ENCODE data around the gene GRIN2B.

The GRIN2B gene

DNA sequence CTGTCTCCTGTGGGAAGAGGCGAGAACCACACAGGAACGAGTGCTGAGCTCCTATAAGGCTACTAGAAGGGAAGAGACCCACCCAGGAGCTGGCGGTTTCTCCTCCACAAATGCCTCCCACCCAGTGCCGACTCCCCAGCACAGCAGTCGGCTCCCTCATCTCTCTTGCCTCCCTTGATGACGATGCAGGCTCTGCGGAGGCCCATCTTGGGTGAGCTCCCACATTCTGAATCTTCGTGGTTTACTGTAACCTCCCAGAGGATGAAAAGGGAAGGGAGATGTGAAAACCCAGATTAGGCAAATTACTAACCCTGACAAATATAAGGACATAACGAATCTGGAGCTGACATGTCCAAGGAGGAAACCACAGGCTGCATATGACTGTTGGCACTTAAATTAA is 23.8 kb downstream of the GRIN2B start:
- DNase-seq (ENCODE audit: low spot score), result peak; percentile 34

GRCh38 chr12:13956060-13956590 is 25.3 kb downstream of the GRIN2B start:
- DNase-seq (ENCODE audit: low spot score), result no peak

- no peak for DNase-seq (ENCODE audit: low spot score)
Measured at GRCh38 chr12:13952096-13952495, 29.3 kb downstream of the GRIN2B start.

DNA sequence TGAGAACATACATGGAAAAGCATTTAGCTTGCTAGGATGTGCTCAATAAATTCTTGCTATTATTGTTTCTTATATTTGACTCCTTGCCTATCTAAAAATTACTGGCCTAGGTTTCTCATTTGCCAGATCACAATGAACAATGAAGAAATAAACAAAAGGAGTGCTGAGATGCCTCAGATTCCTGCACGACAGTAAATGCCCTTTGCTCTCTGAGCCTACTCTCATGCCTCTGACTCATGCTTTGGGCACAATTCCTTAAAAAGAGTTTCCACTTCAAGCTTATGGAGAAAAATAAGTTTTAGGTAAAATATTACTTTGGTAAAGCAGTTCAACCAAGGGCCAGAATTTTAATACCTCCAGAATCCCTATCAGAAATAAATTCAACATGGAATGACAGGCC is 30.9 kb downstream of the GRIN2B start:
- no peak for DNase-seq (ENCODE audit: low spot score)

DNA sequence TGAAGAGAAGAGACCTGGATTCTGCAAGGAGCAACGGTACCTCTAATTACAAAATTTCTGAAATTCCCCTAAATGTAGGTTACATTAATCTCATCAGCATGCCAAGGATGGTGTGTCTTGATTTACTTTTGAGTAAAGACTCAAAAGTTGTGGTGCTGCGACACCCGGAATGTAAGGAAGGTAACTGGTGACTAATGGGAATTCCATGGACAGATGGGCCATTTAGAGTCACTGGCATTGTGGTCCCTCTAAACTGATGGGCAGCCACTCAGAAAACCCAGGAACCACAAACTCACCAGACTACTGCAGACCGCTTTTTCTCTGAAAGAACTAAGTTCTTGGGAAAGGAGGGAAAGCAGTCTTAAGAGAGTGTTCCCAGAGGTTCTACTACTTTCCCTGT is 32.8 kb downstream of the GRIN2B start:
- DNase-seq (ENCODE audit: low spot score), result no peak

- no peak for DNase-seq (ENCODE audit: low spot score)
Measured at GRCh38 chr12:13947276-13947946, 34.0 kb downstream of the GRIN2B start.

DNA sequence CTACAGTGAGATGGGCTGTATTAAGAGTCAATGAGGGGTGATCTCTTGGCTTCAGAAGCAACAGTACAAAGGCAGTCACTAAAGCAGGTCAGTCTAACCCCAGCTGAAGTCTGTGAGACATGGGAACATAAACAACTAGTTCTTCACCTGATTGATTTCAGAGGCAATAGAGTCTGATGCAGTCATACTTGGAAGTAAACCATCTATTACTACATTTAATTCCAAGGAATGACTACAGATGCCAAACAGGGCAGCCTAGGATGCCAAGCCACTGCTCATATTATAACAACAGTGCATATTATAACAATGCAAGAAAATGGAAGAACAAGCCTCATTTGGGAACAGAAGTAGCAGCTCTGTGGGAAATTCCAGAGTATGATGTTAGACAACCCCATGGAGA is 35.8 kb downstream of the GRIN2B start:
- DNase-seq (ENCODE audit: low spot score), result no peak

GRCh38 chr12:13945236-13945635 is 36.2 kb downstream of the GRIN2B start:
- DNase-seq (ENCODE audit: low spot score), result no peak

GRCh38 chr12:13942826-13943225 is 38.6 kb downstream of the GRIN2B start:
- no peak for DNase-seq (ENCODE audit: low spot score)

DNA sequence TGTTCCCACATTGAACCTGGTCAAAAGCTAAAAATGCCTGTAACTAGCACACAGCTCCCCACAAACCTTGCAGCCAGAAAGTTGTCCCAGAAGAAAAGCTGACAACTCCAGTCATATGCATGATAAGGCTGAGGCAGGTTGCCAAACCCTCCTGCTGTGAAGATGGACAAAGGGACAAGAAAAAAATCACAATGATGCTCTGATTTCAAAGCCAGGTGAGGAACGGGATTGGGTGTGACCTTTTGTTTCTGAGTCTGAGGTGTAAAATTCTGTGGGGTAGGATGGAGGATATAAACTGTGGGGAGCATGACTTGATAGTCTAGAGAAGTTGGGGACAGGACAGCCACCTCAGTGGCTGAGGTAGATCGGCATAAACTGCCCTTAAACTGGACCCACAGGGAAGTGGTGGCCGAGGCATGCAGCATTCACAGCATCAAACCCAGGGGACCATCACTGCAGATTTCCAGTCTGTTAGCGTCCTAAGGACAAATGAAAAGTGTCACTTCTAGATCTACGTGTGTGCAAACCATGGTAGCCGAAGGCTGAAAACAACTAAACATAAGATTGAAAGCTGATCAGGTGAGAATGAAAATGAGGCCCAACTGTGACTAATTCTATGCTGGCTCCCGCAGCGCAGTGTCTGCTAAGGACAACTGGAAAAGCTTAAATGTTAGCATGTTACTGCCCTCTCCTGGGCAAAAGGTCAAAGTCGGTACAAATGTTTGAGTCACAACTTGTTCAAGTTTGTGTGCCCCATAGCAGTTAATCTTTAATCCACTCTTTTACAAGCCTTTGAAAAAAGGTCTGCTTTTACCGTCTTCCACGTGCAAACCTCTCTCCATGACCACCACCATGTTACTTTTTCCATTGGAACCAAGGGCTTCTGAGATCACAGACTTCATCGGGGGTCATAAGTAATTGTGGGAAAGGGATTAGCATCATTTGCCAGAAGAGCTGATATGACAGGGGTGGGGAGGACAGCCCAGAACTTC is 39.8 kb downstream of the GRIN2B start:
- DNase-seq (ENCODE audit: low spot score), result peak; percentile 73

DNA sequence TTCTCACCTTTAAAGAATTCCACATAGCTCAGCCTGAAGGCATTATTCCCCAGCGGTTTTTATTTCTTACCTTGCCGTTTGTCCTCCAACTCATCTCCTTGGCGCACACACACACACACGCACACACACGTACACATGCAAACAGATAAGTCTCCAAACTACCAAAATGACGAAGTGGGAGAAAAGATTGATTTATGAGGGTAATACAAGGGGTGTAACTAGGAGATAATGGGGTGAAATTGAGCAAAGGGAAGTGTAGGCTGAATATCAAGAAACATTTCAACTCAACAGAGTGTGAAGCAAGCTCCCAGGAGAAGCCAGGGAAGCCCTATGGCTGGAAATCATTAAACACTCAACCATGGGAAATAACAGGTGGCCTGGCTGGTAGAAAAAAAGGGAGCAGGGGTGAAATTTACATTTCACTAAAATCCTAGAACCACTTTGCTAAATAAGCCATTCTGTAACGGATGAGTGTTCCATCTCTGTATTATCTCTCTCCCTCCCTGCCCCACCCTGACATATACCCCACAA is 41.0 kb downstream of the GRIN2B start:
- no peak for DNase-seq (ENCODE audit: low spot score)

DNA sequence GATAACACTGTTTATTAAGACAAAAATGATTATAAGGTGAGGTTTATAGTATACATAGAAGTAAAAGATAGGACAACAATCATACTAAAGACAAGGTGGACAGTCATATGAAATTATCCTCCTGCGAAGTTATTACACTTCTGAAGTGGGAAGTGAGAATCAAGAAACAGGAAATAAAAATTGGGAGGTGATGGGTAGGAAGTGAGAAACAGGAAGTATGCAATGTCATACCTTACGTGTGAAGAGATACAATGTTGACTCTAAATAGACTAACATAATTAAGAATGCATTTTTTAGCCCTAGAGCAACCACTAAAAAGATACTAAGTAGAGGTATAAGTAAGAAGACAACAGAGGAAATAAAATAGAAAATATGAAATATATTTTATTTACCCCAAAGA is 43.7 kb downstream of the GRIN2B start:
- no peak for DNase-seq (ENCODE audit: low spot score)

GRCh38 chr12:13935169-13935568 is 46.2 kb downstream of the GRIN2B start:
- no peak for DNase-seq (ENCODE audit: low spot score)
